HG02938 (cell line): ENCODE data around the gene ARHGEF1.

ENCODE experiments used
- ATAC-seq: cut with Tn5 transposase; IDR thresholded peaks from one replicate; pipeline ENCODE4 v1.9.1; 2021; ENCODE audit warnings: mild to moderate bottlenecking, moderate library complexity; ENCODE audit not compliant: unreplicated experiment

The ARHGEF1 gene

GRCh38 chr19:41882568-41883462 lies at the start of gene ARHGEF1:
Gene ARHGEF1 (plus strand): TSS chr19:41883184. CDS start chr19:41888083, 4,899 bp downstream.
- no peak for ATAC-seq

- ATAC-seq: no peak
Observed at GRCh38 chr19:41837981-41838708, 44.8 kb upstream of the ARHGEF1 start.

GRCh38 chr19:41839211-41839610 lies 43.8 kb upstream of the ARHGEF1 start:
- ATAC-seq: no peak

- no peak for ATAC-seq
Observed at GRCh38 chr19:41843371-41843770, 39.6 kb upstream of the ARHGEF1 start.

- ATAC-seq: no peak
Observed at GRCh38 chr19:41844601-41845000, 38.4 kb upstream of the ARHGEF1 start, which contains the start of gene LYPD4. Gene LYPD4 (minus strand): TSS chr19:41844683. CDS start chr19:41839285, 5,398 bp downstream.

- ATAC-seq: no peak
Observed at GRCh38 chr19:41845001-41845050, 38.2 kb upstream of the ARHGEF1 start, which contains the start of gene DMRTC2. Gene DMRTC2 (plus strand): TSS chr19:41845042. CDS start chr19:41847429, 2,387 bp downstream.

GRCh38 chr19:41845051-41845590 lies 37.9 kb upstream of the ARHGEF1 start:
- no peak for ATAC-seq

GRCh38 chr19:41847351-41848105 lies 35.5 kb upstream of the ARHGEF1 start:
- no peak for ATAC-seq

- no peak for ATAC-seq
Observed at GRCh38 chr19:41848666-41849065, 34.3 kb upstream of the ARHGEF1 start.

- no peak for ATAC-seq
Observed at GRCh38 chr19:41849067-41849466, 33.9 kb upstream of the ARHGEF1 start.

GRCh38 chr19:41850381-41850780 lies 32.6 kb upstream of the ARHGEF1 start:
- ATAC-seq: no peak

- ATAC-seq: no peak
Observed at GRCh38 chr19:41851456-41851855, 31.5 kb upstream of the ARHGEF1 start.

- ATAC-seq: no peak
Observed at GRCh38 chr19:41853344-41853743, 29.6 kb upstream of the ARHGEF1 start.

GRCh38 chr19:41853768-41854167 lies 29.2 kb upstream of the ARHGEF1 start:
- ATAC-seq: no peak

- ATAC-seq: no peak
Observed at GRCh38 chr19:41859213-41859617, 23.8 kb upstream of the ARHGEF1 start.

GRCh38 chr19:41859618-41860418 lies 23.2 kb upstream of the ARHGEF1 start, which contains the start of gene RPS19:
Gene RPS19 (plus strand): TSS chr19:41860255. CDS start chr19:41860775, 520 bp downstream.
- peak; percentile 79 for ATAC-seq

GRCh38 chr19:41860419-41861115 lies 22.4 kb upstream of the ARHGEF1 start:
- ATAC-seq: no peak

- no peak for ATAC-seq
Observed at GRCh38 chr19:41861116-41861768, 21.7 kb upstream of the ARHGEF1 start.

GRCh38 chr19:41861846-41862245 lies 21.1 kb upstream of the ARHGEF1 start:
- no peak for ATAC-seq
